Activated T-cell treated with anti-CD3 and anti-CD28 coated beads, Interleukin-2, amount 50 U/mL, for 72 hours (primary cell): ENCODE measurements around the gene EPN2. TPM values are rescaled to one million over a fixed set of nuclear protein-coding genes. Genes with fewer than 3 reads are reported as not detected.

ENCODE experiments used
- ATAC-seq, 2 donors: fragments of 150-1000 bp; cut with Tn5 transposase; replicated peaks in 1 of 2; 2 replicates each; pipeline ENCODE4 v1.10.0; 2021; ENCODE audit warnings: moderate library complexity in 2 of 2, mild to moderate bottlenecking in 1 of 2
- DNase-seq, 2 donors: peaks; one replicate each; pipeline ENCODE4 v3.0.0; 2021 to 2022; ENCODE audit warnings: mixed read lengths in 1 of 2
- H3K27ac Mint-ChIP-seq: one replicate; pipeline ENCODE4 v1.8.0; 2022; ENCODE audit warnings: mild to moderate bottlenecking, moderate library complexity, mixed read lengths
- H3K27me3 Mint-ChIP-seq: one replicate; pipeline ENCODE4 v1.8.0; 2022; ENCODE audit warnings: low read depth, mixed read lengths
- H3K36me3 Mint-ChIP-seq, 2 donors: one replicate each; pipeline ENCODE4 v1.8.0; 2022; ENCODE audit warnings: mixed read lengths in 2 of 2, mild to moderate bottlenecking in 1 of 2; ENCODE audit not compliant: insufficient read depth in 2 of 2
- H3K4me1 Mint-ChIP-seq: one replicate; pipeline ENCODE4 v1.8.0; 2022; ENCODE audit warnings: low read depth, mixed read lengths
- H3K4me3 Mint-ChIP-seq, 2 donors: one replicate each; pipeline ENCODE4 v1.8.0; 2022; ENCODE audit warnings: mild to moderate bottlenecking in 2 of 2, mixed read lengths in 2 of 2, moderate library complexity in 2 of 2
- H3K9me3 Mint-ChIP-seq, 2 donors: one replicate each; pipeline ENCODE4 v1.8.0; 2022; ENCODE audit warnings: mixed read lengths in 2 of 2
- total RNA-seq, 2 donors: library from RNA; stranded (reverse); gene quantifications; one replicate each; pipeline ENCODE4 v1.2.3, GENCODE V29; 2022

The EPN2 gene
- total RNA-seq, 2 donors from 2014 or later, result 5.3 to 9.0 TPM

GRCh38 chr17:19383681-19384470, 146.7 kb downstream of the EPN2 start:
- H3K9me3 Mint-ChIP-seq, result no peaks in the 10 kb centered on the region
- H3K27me3 Mint-ChIP-seq, result peaks cover 6% of the 10 kb centered on the region
- H3K27ac Mint-ChIP-seq, result no peak overlapping the region
- H3K36me3 Mint-ChIP-seq, result peaks cover 0 to 4% of the 10 kb centered on the region in 2 donors
- peaks cover 14% of the 10 kb centered on the region for H3K4me1 Mint-ChIP-seq
- H3K4me3 Mint-ChIP-seq, result no peak overlapping the region
- DNase-seq (no peak), ATAC-seq (no peak)

- Mint-ChIP-seq H3K4me1 (peaks cover 6% of the 10 kb centered on the region), H3K36me3 (peaks cover 0 to 2% of the 10 kb centered on the region in 2 donors), H3K27me3 (peaks cover 6% of the 10 kb centered on the region), H3K9me3 (no peaks in the 10 kb centered on the region), H3K27ac (no peak overlapping the region), H3K4me3 (no peak overlapping the region)
- ATAC-seq, result no peak
- DNase-seq, result no peak
Observed at GRCh38 chr17:19384723-19385391, 147.7 kb downstream of the EPN2 start.

GRCh38 chr17:19385521-19385983, 148.4 kb downstream of the EPN2 start:
- peaks cover 6% of the 10 kb centered on the region for H3K27me3 Mint-ChIP-seq
- ATAC-seq, result no peak
- peaks cover 6% of the 10 kb centered on the region for H3K4me1 Mint-ChIP-seq
- H3K36me3 Mint-ChIP-seq, result peaks cover 0 to 2% of the 10 kb centered on the region in 2 donors
- H3K9me3 Mint-ChIP-seq, result no peaks in the 10 kb centered on the region
- H3K4me3 Mint-ChIP-seq, result no peak overlapping the region
- H3K27ac Mint-ChIP-seq, result no peak overlapping the region
- DNase-seq, result no peak

Other genes starting within 250 kb of the EPN2 start
- 10 to 100 TPM; 10.9 to 11.3 TPM for gene FAM83G, start 232.6 kb upstream of the EPN2 start, total RNA-seq
- 10 to 100 TPM in 1 of 2 donors, 1 to 10 TPM in 1; 9.7 to 15.9 TPM for gene GRAP, start 190.4 kb upstream of the EPN2 start, total RNA-seq
- gene GRAPL, start 109.8 kb upstream of the EPN2 start, total RNA-seq, result 1 to 10 TPM; 2.8 to 5.1 TPM
- 1 to 10 TPM; 2.4 to 4.3 TPM for gene B9D1, start 125.4 kb downstream of the EPN2 start, total RNA-seq
- 10 to 100 TPM; 13.6 to 16.7 TPM for gene MAPK7, start 141.1 kb downstream of the EPN2 start, total RNA-seq
- gene MFAP4, start 149.8 kb downstream of the EPN2 start, total RNA-seq, result under 1 TPM; 0.44 to 0.82 TPM
- gene RNF112, start 173.9 kb downstream of the EPN2 start, total RNA-seq, result 1 to 10 TPM in 1 of 2 donors, under 1 TPM in 1; 0.84 to 1.6 TPM